CD4-positive, alpha-beta T cell treated with Interferon gamma for 1 hour (primary cell): ENCODE measurements around the gene IGFBP3.

ENCODE experiments used
- DNase-seq: peaks from one replicate; pipeline ENCODE4 v3.0.0-alpha.2; 2020

IGFBP3 gene

GRCh38 chr7:45872116-45873034 is 48.7 kb downstream of the IGFBP3 start:
- no peak for DNase-seq

- no peak for DNase-seq
These were observed 51.6 kb downstream of the IGFBP3 start for GRCh38 chr7:45869426-45869825.

- DNase-seq, result no peak
These were observed 53.6 kb downstream of the IGFBP3 start for GRCh38 chr7:45867471-45867870.

GRCh38 chr7:45865594-45866410 is 55.3 kb downstream of the IGFBP3 start:
- DNase-seq, result no peak

- DNase-seq, result no peak
These were observed 57.4 kb downstream of the IGFBP3 start for GRCh38 chr7:45863715-45864114.
